WI38 (cell line): Measurements from ENCODE around the gene DISP2.

Experiments used
- H3K4me3 ChIP-seq: 2 replicates; pipeline ENCODE4 v1.5.1; 2011; ENCODE audit warnings: low read depth, mild to moderate bottlenecking, control low read depth, low read length
- TF ChIP-seq, protein P1 (sequence below): IDR thresholded peaks from 2 replicates; pipeline ENCODE4 v1.5.1; 2012; ENCODE audit warnings: low read depth, mild to moderate bottlenecking, control low read depth, low read length

Gene DISP2

DNA sequence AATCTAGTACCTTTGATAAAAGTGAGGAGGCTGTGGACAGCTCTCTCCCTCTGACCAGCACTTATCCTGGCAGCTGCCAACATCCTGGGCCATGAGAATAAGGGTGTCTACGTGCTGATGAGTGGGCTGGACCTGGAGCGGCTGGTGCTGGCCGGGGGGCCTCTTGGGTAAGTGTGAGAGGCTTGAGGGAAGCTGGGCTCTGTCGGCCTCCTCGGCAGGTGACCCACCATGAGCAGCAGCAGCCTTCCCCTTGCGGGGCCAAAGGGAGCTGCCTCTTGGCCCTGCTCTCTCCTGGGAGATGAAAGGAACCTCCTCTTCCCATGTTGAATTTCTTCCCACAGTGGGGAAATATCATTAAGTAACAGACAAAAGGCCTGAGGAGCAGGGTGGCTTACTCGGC lies 56.8 kb downstream of the DISP2 start:
- H3K4me3 ChIP-seq, result no peak overlapping the region
- TF ChIP-seq, protein P1, sequence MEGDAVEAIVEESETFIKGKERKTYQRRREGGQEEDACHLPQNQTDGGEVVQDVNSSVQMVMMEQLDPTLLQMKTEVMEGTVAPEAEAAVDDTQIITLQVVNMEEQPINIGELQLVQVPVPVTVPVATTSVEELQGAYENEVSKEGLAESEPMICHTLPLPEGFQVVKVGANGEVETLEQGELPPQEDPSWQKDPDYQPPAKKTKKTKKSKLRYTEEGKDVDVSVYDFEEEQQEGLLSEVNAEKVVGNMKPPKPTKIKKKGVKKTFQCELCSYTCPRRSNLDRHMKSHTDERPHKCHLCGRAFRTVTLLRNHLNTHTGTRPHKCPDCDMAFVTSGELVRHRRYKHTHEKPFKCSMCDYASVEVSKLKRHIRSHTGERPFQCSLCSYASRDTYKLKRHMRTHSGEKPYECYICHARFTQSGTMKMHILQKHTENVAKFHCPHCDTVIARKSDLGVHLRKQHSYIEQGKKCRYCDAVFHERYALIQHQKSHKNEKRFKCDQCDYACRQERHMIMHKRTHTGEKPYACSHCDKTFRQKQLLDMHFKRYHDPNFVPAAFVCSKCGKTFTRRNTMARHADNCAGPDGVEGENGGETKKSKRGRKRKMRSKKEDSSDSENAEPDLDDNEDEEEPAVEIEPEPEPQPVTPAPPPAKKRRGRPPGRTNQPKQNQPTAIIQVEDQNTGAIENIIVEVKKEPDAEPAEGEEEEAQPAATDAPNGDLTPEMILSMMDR, result no peak

DNA sequence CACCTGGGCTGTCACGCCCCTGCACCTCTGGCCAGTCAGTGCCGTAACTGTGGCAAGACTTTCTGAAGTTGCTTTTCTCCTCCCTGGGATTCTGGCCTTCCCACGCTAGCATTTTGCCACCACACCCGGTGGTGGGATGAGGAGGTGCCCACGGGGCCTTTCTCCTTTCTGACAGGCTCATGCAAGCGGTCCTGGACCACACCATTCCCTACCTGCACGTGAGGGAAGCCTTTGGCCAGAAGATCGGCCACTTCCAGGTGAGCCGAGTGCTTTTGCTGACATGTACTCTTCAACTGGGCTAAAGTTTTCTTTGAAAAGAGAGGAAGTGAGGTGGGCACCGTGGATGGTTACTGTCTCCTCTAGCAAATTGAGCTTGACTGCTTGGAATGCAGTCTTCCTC lies 57.2 kb downstream of the DISP2 start:
- H3K4me3 ChIP-seq, result no peak overlapping the region
- TF ChIP-seq, protein P1, result no peak

DNA sequence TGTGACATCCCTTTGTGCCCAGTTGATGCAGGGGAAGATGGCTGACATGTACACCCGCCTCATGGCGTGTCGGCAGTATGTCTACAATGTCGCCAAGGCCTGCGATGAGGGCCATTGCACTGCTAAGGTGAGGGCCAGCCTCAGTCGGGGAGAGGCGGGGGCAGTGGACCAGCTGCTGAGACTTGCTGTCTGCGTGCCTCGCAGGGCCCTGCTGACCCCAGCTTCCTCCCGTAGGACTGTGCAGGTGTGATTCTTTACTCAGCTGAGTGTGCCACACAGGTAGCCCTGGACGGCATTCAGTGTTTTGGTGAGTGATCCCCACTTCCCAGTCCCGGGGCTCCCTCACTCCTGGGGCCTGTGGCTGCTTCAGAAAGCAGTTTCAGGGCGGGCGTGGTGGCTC lies 58.0 kb downstream of the DISP2 start:
- no peak overlapping the region for H3K4me3 ChIP-seq
- TF ChIP-seq, protein P1, result no peak

DNA sequence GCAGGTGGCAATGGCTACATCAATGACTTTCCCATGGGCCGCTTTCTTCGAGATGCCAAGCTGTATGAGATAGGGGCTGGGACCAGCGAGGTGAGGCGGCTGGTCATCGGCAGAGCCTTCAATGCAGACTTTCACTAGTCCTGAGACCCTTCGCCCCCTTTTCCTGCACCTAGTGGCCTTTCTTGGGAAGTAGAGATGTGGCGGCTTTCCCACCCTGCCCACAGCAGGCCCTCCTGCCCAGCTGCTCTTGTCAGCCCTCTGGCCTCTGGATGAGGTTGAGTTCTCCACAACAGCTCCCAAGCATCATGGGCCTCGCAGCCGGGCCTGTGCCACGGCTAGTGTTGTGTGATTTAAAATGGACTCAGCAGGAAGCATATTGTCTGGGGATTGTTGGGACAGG lies 60.1 kb downstream of the DISP2 start:
- TF ChIP-seq, protein P1, result no peak
- H3K4me3 ChIP-seq, result no peak overlapping the region

DNA sequence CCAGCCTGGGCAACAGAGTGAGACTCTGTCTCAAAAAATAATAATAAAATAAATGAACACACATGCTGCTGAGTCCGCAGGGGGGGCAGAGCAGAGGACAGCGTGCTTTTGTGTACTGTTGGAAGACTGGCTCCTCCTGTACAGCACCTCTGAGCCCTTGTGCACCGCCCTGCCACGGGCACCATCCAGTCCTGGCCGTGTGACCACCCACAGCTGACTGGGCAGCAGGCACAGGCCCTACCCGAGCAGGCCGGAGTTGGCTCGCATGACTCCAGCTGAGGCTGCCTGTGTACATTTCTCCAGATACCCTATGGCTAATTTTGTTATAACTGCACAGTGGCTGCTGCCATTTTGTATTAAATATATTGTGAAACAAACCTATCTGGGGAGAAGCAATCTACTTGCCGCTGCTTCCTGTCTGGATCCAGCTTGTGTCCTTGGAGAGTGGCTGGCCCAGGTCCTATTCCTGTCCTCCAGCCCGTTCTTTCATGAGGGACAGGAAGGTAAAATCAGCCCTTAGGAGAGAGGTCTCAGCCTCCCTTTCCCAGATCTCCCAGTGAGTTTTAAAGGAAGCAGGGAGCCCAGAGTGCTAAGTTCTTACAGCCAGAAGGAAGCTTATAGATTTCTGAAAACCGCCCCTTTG lies 62.2 kb downstream of the DISP2 start:
- no peak overlapping the region for H3K4me3 ChIP-seq

DNA sequence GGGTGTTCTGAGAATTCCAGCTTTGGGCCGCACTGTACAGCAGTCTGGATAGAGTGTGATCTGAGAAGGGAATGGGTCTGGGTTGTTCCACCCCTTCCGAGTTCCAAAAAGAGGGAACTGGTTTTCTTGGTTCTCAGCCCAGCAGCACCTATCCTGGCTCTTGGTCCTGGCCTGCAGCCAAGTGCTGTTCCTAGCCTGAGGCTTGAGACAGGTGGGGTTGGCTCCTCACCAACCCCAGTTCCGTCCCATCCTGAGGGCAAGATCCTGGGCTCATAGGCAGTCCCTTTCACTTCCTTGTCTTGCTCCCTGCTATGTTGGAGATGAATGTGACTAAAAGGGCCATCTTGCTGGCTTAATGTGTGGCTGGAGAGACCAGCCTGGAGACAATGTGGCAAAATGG lies 62.8 kb downstream of the DISP2 start:
- H3K4me3 ChIP-seq, result no peak overlapping the region
- TF ChIP-seq, protein P1, result no peak

More for the DNA sequence above, 62.2 kb downstream of the DISP2 start:
- TF ChIP-seq, protein P1, result no peak

DNA sequence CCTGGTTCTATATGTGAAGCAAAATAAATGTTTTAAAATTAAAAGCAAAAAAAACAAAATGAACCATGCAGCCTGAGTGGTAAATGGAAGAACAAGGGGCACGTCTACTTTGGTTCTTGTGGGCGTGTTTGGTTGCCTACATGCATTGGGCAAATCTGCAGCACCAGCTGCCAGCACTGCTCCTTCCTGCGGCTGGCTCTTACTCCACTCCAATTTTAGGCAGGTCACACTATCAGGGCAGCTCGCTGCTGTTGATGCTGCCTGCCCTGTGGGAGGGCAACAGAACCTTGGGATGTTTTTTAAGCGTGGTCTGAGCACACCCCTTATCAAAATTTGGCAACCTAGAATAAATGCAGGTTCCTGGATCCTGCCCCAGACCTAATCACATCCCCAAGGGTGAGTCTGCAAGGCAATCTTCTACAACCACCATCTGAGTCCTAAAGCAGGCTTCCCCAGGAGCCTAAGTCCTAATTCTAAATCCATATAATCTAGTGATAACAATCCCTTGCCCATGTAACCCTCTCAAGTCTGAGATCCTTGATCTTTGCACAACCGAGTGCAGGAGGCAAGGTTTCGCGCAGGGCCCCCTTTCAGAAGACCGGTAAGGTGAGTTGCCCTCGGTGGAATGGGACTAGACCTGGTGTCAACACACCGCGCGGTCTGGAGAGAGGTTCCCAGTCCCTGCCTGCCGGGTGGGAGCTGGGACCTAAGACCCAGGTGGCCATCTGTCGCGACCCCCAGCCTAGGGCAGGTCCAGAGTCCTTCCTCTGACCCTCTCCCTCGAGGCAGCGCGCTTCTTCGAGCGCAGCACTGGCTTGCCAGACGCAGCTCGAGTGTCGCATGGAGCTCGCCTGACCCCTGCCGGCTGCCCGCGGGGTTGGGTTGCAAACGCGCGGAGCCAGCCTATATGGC lies 63.5 kb downstream of the DISP2 start:
- no peak overlapping the region for H3K4me3 ChIP-seq
- TF ChIP-seq, protein P1, result peak; percentile 94
